RWPE1 (cell line): ENCODE data around the gene NOP14.

Experiments
- CTCF ChIA-PET: fragments of 350-600 bp; sonication (Branson Sonifier 250); formaldehyde crosslinking; extraction: SDS; loops from one replicate; lab custom pipeline; 2021; lab: Yijun Ruan, JAX
- POLR2A ChIA-PET: fragments of 400-600 bp; formaldehyde crosslinking; extraction: SDS; loops from one replicate; lab custom pipeline; 2020; ENCODE audit warnings: antibody characterized with exemption; ENCODE audit not compliant: low non-redundant PET; lab: Yijun Ruan, JAX
- DNase-seq: peaks from one replicate; pipeline ENCODE4 v3.0.0; 2012; ENCODE audit warnings: low spot score
- H3K27ac ChIP-seq: fragments of 450-650 bp; 2 replicates; pipeline ENCODE4 v1.5.1; 2017
- CTCF ChIP-seq: fragments of 450-650 bp; conservative IDR thresholded peaks from 2 replicates; pipeline ENCODE4 v1.5.1; 2017; ENCODE audit warnings: low read depth, mild to moderate bottlenecking

NOP14 gene

GRCh38 chr4:2927696-2928075, 35.5 kb downstream of the NOP14 start:
- TF ChIP-seq CTCF, result no peak
- ChIA-PET CTCF (no interaction called here), POLR2A (no interaction called here)
- H3K27ac ChIP-seq, result peak overlapping the region; percentile 92
- no peak for DNase-seq

- CTCF ChIA-PET, result no interaction called here
- POLR2A ChIA-PET, result no interaction called here
- no peak for TF ChIP-seq CTCF
- DNase-seq, result no peak
- H3K27ac ChIP-seq, result peak overlapping the region; percentile 92; the same call in 1 of the 2 replicates
Observed at GRCh38 chr4:2927016-2927695, 36.0 kb downstream of the NOP14 start.

GRCh38 chr4:2925931-2926860, 37.0 kb downstream of the NOP14 start:
- POLR2A ChIA-PET, result no interaction called here
- DNase-seq, result no peak
- H3K27ac ChIP-seq, result peak overlapping the region; percentile 92
- CTCF ChIA-PET, result no interaction called here
- no peak for TF ChIP-seq CTCF

- ChIA-PET POLR2A (no interaction called here), CTCF (no interaction called here)
- TF ChIP-seq CTCF, result no peak
- no peak for DNase-seq
- H3K27ac ChIP-seq, result peak overlapping the region; percentile 37
Observed at GRCh38 chr4:2925496-2925895, 37.7 kb downstream of the NOP14 start.

GRCh38 chr4:2924765-2925301, 38.4 kb downstream of the NOP14 start:
- TF ChIP-seq CTCF, result no peak
- H3K27ac ChIP-seq, result peak overlapping the region; percentile 62
- POLR2A ChIA-PET, result no interaction called here
- CTCF ChIA-PET, result no interaction called here
- no peak for DNase-seq

GRCh38 chr4:2924286-2924685, 38.9 kb downstream of the NOP14 start:
- no peak for DNase-seq
- H3K27ac ChIP-seq, result peak overlapping the region; percentile 62
- ChIA-PET POLR2A (no interaction called here), CTCF (no interaction called here)
- TF ChIP-seq CTCF, result no peak
